ENCODE results near the gene HBP1.

GRCh38 chr7:107212725-107213124 lies 43.9 kb downstream of the HBP1 start:
- TF ChIP-seq CTCF (IDR thresholded peaks at IDR 0.05) (no peak), MYC (IDR thresholded peaks at IDR 0.05; ENCODE audit: borderline replicate concordance, low read length) (no peak), TP53 (CRISPR knock-in tag; IDR thresholded peaks at IDR 0.05) (no peak), RFX5 (IDR thresholded peaks at IDR 0.05) (no peak), MAX (IDR thresholded peaks at IDR 0.05) (no peak), CEBPB (IDR thresholded peaks at IDR 0.05) (no peak), POLR2AphosphoS2 (conservative IDR thresholded peaks at IDR 0.05; ENCODE audit: low read length) (no peak), FOSL2 (IDR thresholded peaks at IDR 0.05) (no peak), FOSL2 (CRISPR knock-in tag; IDR thresholded peaks at IDR 0.05) (no peak)

Measured in A549 (cell line).